H1 (cell line): ENCODE results near the gene PRPH2. TPM values are rescaled to one million over a fixed set of nuclear protein-coding genes. Genes with fewer than 3 reads are reported as not detected.
"Not testable (repeated sequence)": the region's sequence is repeated elsewhere in the genome, so short reads cannot be mapped to it uniquely, and the experiment has no call there.

ENCODE experiments used
- CTCF ChIA-PET: fragments of 300-600 bp; sonication (Branson Sonifier 250); formaldehyde crosslinking; loops from one replicate; lab custom pipeline; 2021; ENCODE audit not compliant: partially characterized antibody; lab: Charles Lee
- POLR2A ChIA-PET: fragments of 300-600 bp; sonication (Branson Sonifier 250); formaldehyde crosslinking; loops from one replicate; lab custom pipeline; 2021; ENCODE audit warnings: inconsistent platforms; ENCODE audit not compliant: partially characterized antibody; lab: Charles Lee
- DNase-seq, 2 experiments: peaks; one replicate each; pipeline versions ENCODE4 v3.0.0 to v3.0.0-alpha.2; 2010 to 2022; ENCODE audit warnings: low spot score in 2 of 2, low read depth in 1 of 2, mixed read lengths in 1 of 2
- FAIRE-seq: peaks from 2 replicates; lab custom pipeline; 2011; peaks lifted over from hg19 to GRCh38; lab: Jason Lieb, UNC
- H2AFZ ChIP-seq: 2 replicates; pipeline ENCODE4 v1.8.1; 2012; ENCODE audit warnings: low read length, inconsistent platforms
- H2AK5ac ChIP-seq: 2 replicates; pipeline ENCODE4 v1.6.1; 2013; ENCODE audit warnings: low read depth, low read length
- H2BK120ac ChIP-seq: replicated peaks from 2 replicates; pipeline ENCODE3; 2013; ENCODE audit warnings: low read depth, low read length, inconsistent platforms
- H2BK12ac ChIP-seq: 2 replicates; pipeline ENCODE4 v1.6.1; 2013; ENCODE audit warnings: low read depth, low read length
- H2BK15ac ChIP-seq: 2 replicates; pipeline ENCODE4 v1.6.1; 2013; ENCODE audit warnings: low read length
- H2BK20ac ChIP-seq: 2 replicates; pipeline ENCODE4 v1.6.1; 2013; ENCODE audit warnings: low read length
- H2BK5ac ChIP-seq: 2 replicates; pipeline ENCODE4 v1.6.1; 2013; ENCODE audit warnings: low read depth, low read length
- H3K14ac ChIP-seq: 2 replicates; pipeline ENCODE4 v1.6.1; 2013; ENCODE audit warnings: inconsistent platforms; ENCODE audit not compliant: insufficient read length
- H3K18ac ChIP-seq: 2 replicates; pipeline ENCODE4 v1.6.1; 2013; ENCODE audit warnings: low read length; ENCODE audit errors: extremely low read depth
- H3K23ac ChIP-seq: 2 replicates; pipeline ENCODE4 v1.6.1; 2013; ENCODE audit warnings: inconsistent platforms; ENCODE audit not compliant: insufficient read length
- H3K23me2 ChIP-seq: 2 replicates; pipeline ENCODE4 v1.6.1; 2013; ENCODE audit warnings: low read depth, low read length
- H3K27ac ChIP-seq: 2 replicates; pipeline ENCODE4 v1.6.1; 2011; ENCODE audit warnings: low read depth, low read length, inconsistent platforms
- H3K27me3 ChIP-seq, 4 experiments: replicated peaks in 1 of 4; 1 replicate in 1 of 4; 2 replicates in 3 of 4; pipeline versions ENCODE4 v1.6.1 to v1.8.1; 2011 to 2013; ENCODE audit warnings: low read length in 3 of 4, mild to moderate bottlenecking in 3 of 4, inconsistent platforms in 2 of 4, mixed read lengths in 2 of 4, moderate library complexity in 1 of 4; ENCODE audit not compliant: control insufficient read depth in 3 of 4, insufficient read depth in 3 of 4; ENCODE audit errors: extremely low read depth in 1 of 4
- H3K36me3 ChIP-seq, 4 experiments: 2 replicates each; pipeline versions ENCODE4 v1.6.1 to v1.8.1; 2011 to 2013; ENCODE audit warnings: mild to moderate bottlenecking in 4 of 4, low read length in 3 of 4, moderate library complexity in 2 of 4, control low read depth in 1 of 4, inconsistent platforms in 1 of 4; ENCODE audit not compliant: insufficient read depth in 4 of 4, control insufficient read depth in 2 of 4
- H3K4ac ChIP-seq: replicated peaks from 2 replicates; pipeline ENCODE3; 2013; ENCODE audit warnings: low read length, low read depth, mixed read lengths, inconsistent platforms; ENCODE audit not compliant: insufficient read length
- H3K4me1 ChIP-seq, 4 experiments: replicated peaks in 1 of 4; 1 replicate in 1 of 4; 2 replicates in 3 of 4; pipeline versions ENCODE4 v1.6.1 to v1.8.1; 2011 to 2013; ENCODE audit warnings: low read length in 3 of 4, inconsistent platforms in 2 of 4, mixed read lengths in 1 of 4; ENCODE audit not compliant: insufficient read depth in 4 of 4, control insufficient read depth in 3 of 4
- H3K4me2 ChIP-seq, 2 experiments: 2 replicates each; pipeline versions ENCODE4 v1.6.1 to v1.8.1; 2011 to 2013; ENCODE audit warnings: low read depth in 2 of 2, low read length in 2 of 2, control low read depth in 1 of 2, inconsistent platforms in 1 of 2, mild to moderate bottlenecking in 1 of 2; ENCODE audit not compliant: insufficient read depth in 1 of 2
- H3K4me3 ChIP-seq, 4 experiments: fragments of 200-600, 300-600 bp in 1 of 4; sonication (generic), shearing (Covaris generic), sonication (Bioruptor Twin) in 1 of 4; 2 replicates each; pipeline versions ENCODE4 v1.5.1 to v1.8.1; 2011 to 2016; ENCODE audit warnings: low read length in 4 of 4, low read depth in 3 of 4, control low read depth in 2 of 4, inconsistent platforms in 2 of 4, mild to moderate bottlenecking in 2 of 4, mixed read lengths in 1 of 4, moderate library complexity in 1 of 4; ENCODE audit not compliant: insufficient read depth in 2 of 4; ENCODE audit errors: extremely low read depth in 1 of 4
- H3K56ac ChIP-seq: replicated peaks from 2 replicates; pipeline ENCODE3; 2013; ENCODE audit warnings: low read depth, mild to moderate bottlenecking, mixed read lengths, low read length, inconsistent platforms; ENCODE audit not compliant: insufficient read length
- H3K79me1 ChIP-seq: 2 replicates; pipeline ENCODE4 v1.6.1; 2013; ENCODE audit warnings: low read depth, low read length, control low read depth
- H3K79me2 ChIP-seq, 2 experiments: 2 replicates each; pipeline versions ENCODE4 v1.6.1 to v1.8.1; 2012 to 2013; ENCODE audit warnings: low read length in 2 of 2, mild to moderate bottlenecking in 2 of 2, inconsistent platforms in 1 of 2; ENCODE audit not compliant: insufficient read depth in 2 of 2, control insufficient read depth in 1 of 2
- H3K9ac ChIP-seq, 4 experiments: replicated peaks in 1 of 4; 1 replicate in 1 of 4; 2 replicates in 3 of 4; pipeline versions ENCODE4 v1.6.1 to v1.8.1; 2011 to 2013; ENCODE audit warnings: low read depth in 3 of 4, low read length in 3 of 4, control low read depth in 2 of 4, mild to moderate bottlenecking in 2 of 4, moderate library complexity in 2 of 4, inconsistent platforms in 1 of 4; ENCODE audit errors: extremely low read depth in 1 of 4
- H3K9me3 ChIP-seq, 2 experiments: 2 replicates each; pipeline versions ENCODE4 v1.6.1 to v1.8.1; 2012 to 2013; ENCODE audit warnings: mild to moderate bottlenecking in 2 of 2, moderate library complexity in 2 of 2, control low read depth in 1 of 2, inconsistent platforms in 1 of 2, low read depth in 1 of 2, low read length in 1 of 2, mixed read lengths in 1 of 2; ENCODE audit not compliant: insufficient read depth in 2 of 2
- H4K20me1 ChIP-seq, 2 experiments: replicated peaks in 1 of 2; 2 replicates each; pipeline versions ENCODE3 to v1.8.1; 2011 to 2013; ENCODE audit warnings: inconsistent platforms in 2 of 2, low read length in 2 of 2, mild to moderate bottlenecking in 1 of 2; ENCODE audit not compliant: insufficient read depth in 2 of 2, control insufficient read depth in 1 of 2
- H4K5ac ChIP-seq: 2 replicates; pipeline ENCODE4 v1.6.1; 2013; ENCODE audit warnings: low read length, low read depth, mixed read lengths, inconsistent platforms; ENCODE audit not compliant: insufficient read length
- H4K8ac ChIP-seq: 2 replicates; pipeline ENCODE4 v1.8.0; 2013; ENCODE audit warnings: mild to moderate bottlenecking, moderate library complexity, low read length, inconsistent platforms; ENCODE audit not compliant: insufficient read depth; ENCODE audit errors: extremely low read depth
- H4K91ac ChIP-seq: replicated peaks from 2 replicates; pipeline ENCODE3; 2013; ENCODE audit warnings: low read length, mixed read lengths, inconsistent platforms; ENCODE audit not compliant: insufficient read length
- WGBS, 2 experiments: shearing (Covaris generic) in 1 of 2; methylation state at CpG; one replicate each; pipeline versions ENCODE4 v1.1.6 to v1.1.7; 2013 to 2015; ENCODE audit warnings: low lambda C conversion rate in 2 of 2, mixed read lengths in 2 of 2, inconsistent platforms in 1 of 2, low coverage in 1 of 2, missing lambda C conversion rate in 1 of 2; ENCODE audit not compliant: insufficient replicate concordance in 2 of 2, insufficient coverage in 1 of 2, insufficient read length in 1 of 2; ENCODE audit errors: extremely low coverage in 1 of 2, missing lambda C conversion rate in 1 of 2; 5-methylcytosine and 5-hydroxymethylcytosine counted together
- polyA plus RNA-seq, 7 experiments: library from polyadenylated mRNA; depleted of rRNA in 3 of 7; stranded (reverse) in 5 of 7; unstranded in 2 of 7; fragments of >200 nt in 5 of 7; fragments of 200-250 nt in 2 of 7; gene quantifications; 1 replicate in 5 of 7; 2 replicates in 1 of 7; 4 replicates in 1 of 7; pipeline versions ENCODE4 v1.2.1 to v1.2.3, GENCODE V29; 2011 to 2013; ENCODE audit warnings: missing spikeins in 2 of 7, mixed read lengths in 2 of 7
- total RNA-seq: library from RNA; stranded (reverse); fragmentation: NEBNext Ultra II Directional; extraction: Animal tissue kit (Norgen Biotek cat#: 25700); gene quantifications from 2 replicates; pipeline ENCODE4 v1.2.1, GENCODE V29; 2021

The PRPH2 gene
- total and polyA plus RNA-seq, 2 of the 8 experiments (the other 6 are each of a cell fraction or from before 2014, with no cell fraction given), result 0.23 to 0.65 TPM

- H3K9ac ChIP-seq, H3K4ac ChIP-seq, H4K20me1 ChIP-seq, H4K91ac ChIP-seq, H3K79me2 ChIP-seq, H3K79me1 ChIP-seq, H3K23ac ChIP-seq, H2BK120ac ChIP-seq, H4K8ac ChIP-seq, DNase-seq, H3K9me3 ChIP-seq, H4K5ac ChIP-seq, H2BK20ac ChIP-seq, H2BK5ac ChIP-seq, FAIRE-seq, POLR2A ChIA-PET, H3K23me2 ChIP-seq, H3K18ac ChIP-seq, H3K27ac ChIP-seq, H3K14ac ChIP-seq, H3K4me2 ChIP-seq, H3K4me1 ChIP-seq, H2BK15ac ChIP-seq, H3K56ac ChIP-seq, H3K27me3 ChIP-seq, H2AFZ ChIP-seq, H2BK12ac ChIP-seq, H3K4me3 ChIP-seq, H2AK5ac ChIP-seq: not testable (repeated sequence)
- peaks cover 9 to 57% (median 25%) of the 10 kb centered on the region in 4 experiments; a peak in 7 of 8 replicates for H3K36me3 ChIP-seq
- 92% methylated on average over 6 of the region's 6 CpGs; no CpG with 5 or more reads in 1 of the 2 experiments for WGBS, 2 experiments
- CTCF ChIA-PET, result interaction anchor here (0.6 to 3.4 kb wide), 7 partner anchors 12 to 183 kb away, joined by 3 to 15 read pairs (median 3); no protein-coding TSS in a partner anchor
Measured at GRCh38 chr6:42674368-42674767, 48.0 kb downstream of the PRPH2 start.
